Measurements from ENCODE around the gene ITPK1.

DNA sequence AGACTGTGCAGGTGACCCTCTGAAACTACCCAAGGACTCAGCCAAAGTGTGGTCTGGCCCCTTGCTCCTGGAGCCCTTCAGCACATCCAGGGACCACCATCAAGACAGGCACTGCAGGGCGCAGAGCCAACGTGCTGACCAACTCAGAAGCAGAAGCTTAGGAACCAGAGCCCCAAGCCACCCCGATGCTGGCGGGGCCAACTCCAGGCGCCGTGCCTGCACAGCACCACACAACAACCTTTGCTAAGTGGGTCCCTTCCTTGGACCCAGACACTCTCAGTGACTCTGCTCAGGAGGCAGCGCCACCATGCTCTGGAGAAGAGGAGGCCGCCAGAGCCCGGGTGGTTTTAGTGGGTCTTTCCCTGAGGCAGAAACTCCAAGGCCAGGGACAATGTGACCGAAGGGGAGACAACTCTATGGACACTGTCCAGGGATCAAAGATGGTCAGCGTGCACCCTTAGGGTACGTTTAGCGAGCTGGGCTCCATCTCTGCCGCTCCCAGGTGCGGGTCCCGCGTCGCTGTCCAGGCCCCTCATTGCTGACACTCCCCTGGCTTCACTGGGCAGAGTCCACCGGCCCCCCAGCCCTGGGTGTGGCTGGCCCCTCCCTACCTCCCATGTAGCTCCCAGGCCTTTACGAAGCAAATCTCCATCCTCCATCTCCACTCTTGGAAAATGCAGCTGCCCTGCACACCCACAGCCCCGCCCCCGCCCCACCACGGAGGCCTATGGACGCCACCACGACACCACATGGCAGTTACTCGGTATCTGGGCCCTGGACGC, 176.6 kb downstream of the ITPK1 start:
- TF ChIP-seq CTCF (IDR thresholded peaks at IDR 0.05) (no peak), POLR2A (IDR thresholded peaks at IDR 0.05) (no peak)
